Chondrocyte (in vitro differentiated cells): ENCODE measurements around the gene RNF213. TPM values are rescaled to one million over a fixed set of nuclear protein-coding genes. Genes with fewer than 3 reads are reported as not detected.
A peak's percentile ranks its signal among the peaks of the same experiment; 100 is the strongest.

ENCODE experiments used
- DNase-seq: peaks from one replicate; pipeline ENCODE4 v3.0.0; 2021; ENCODE audit warnings: mixed read lengths, low spot score
- H3K27ac Mint-ChIP-seq: one replicate; pipeline ENCODE4 v1.8.0; 2021; ENCODE audit warnings: mild to moderate bottlenecking, moderate library complexity, mixed read lengths; ENCODE audit not compliant: unreplicated experiment
- H3K27me3 Mint-ChIP-seq: 2 replicates; pipeline ENCODE4 v1.8.0; 2021; ENCODE audit warnings: low read depth, mixed read lengths
- H3K36me3 Mint-ChIP-seq: 2 replicates; pipeline ENCODE4 v1.8.0; 2021; ENCODE audit warnings: low read depth, mixed read lengths
- H3K4me1 Mint-ChIP-seq: 2 replicates; pipeline ENCODE4 v1.8.0; 2021; ENCODE audit warnings: low read depth, mild to moderate bottlenecking, mixed read lengths
- H3K4me3 Mint-ChIP-seq: one replicate; pipeline ENCODE4 v1.8.0; 2021; ENCODE audit warnings: mild to moderate bottlenecking, moderate library complexity, mixed read lengths; ENCODE audit not compliant: unreplicated experiment
- H3K9me3 Mint-ChIP-seq: 2 replicates; pipeline ENCODE4 v1.8.0; 2021; ENCODE audit warnings: low read depth, mixed read lengths
- CTCF ChIP-seq: fragments of 200-600 bp; sonication (generic); IDR thresholded peaks from 2 replicates; pipeline ENCODE4 v1.5.0; 2021; ENCODE audit warnings: antibody characterized with exemption, mild to moderate bottlenecking, moderate library complexity
- total RNA-seq: library from RNA; stranded (reverse); gene quantifications from 3 replicates; pipeline ENCODE4 v1.2.1, GENCODE V29; 2021

The RNF213 gene
- total RNA-seq, 1 donor from 2014 or later = 73.2 TPM

GRCh38 chr17:80219013-80219762 lies 41.5 kb upstream of the RNF213 start:
- TF ChIP-seq CTCF = no peak
- Mint-ChIP-seq H3K9me3 (no peaks in the 10 kb centered on the region), H3K36me3 (peaks cover 12% of the 10 kb centered on the region), H3K27me3 (no peaks in the 10 kb centered on the region), H3K4me3 (peak overlapping the region; percentile 89), H3K4me1 (peaks cover 19% of the 10 kb centered on the region), H3K27ac (peak overlapping the region; percentile 91)
- DNase-seq = no peak

GRCh38 chr17:80219763-80220053 lies 40.9 kb upstream of the RNF213 start:
- Mint-ChIP-seq H3K9me3 (no peaks in the 10 kb centered on the region), H3K27me3 (no peaks in the 10 kb centered on the region), H3K4me3 (peak overlapping the region; percentile 89), H3K36me3 (peaks cover 13% of the 10 kb centered on the region), H3K27ac (peak overlapping the region; percentile 91), H3K4me1 (peaks cover 19% of the 10 kb centered on the region)
- DNase-seq = no peak
- no peak for TF ChIP-seq CTCF

GRCh38 chr17:80220054-80220735 lies 40.5 kb upstream of the RNF213 start, which contains the start of the genes SGSH and SLC26A11:
TSS of gene SGSH (minus strand) at chr17:80220333. CDS start at chr17:80220313, 20 bp downstream.
TSS of gene SLC26A11 (plus strand) at chr17:80220427. CDS start at chr17:80221561, 1,134 bp downstream.
- H3K9me3 Mint-ChIP-seq = no peaks in the 10 kb centered on the region
- peak within 1 kb of the TSS; percentile 91 for H3K27ac Mint-ChIP-seq
- H3K4me3 Mint-ChIP-seq = peak within 1 kb of the TSS; percentile 89
- no peak for DNase-seq
- peaks cover 19% of the 10 kb centered on the region for H3K4me1 Mint-ChIP-seq
- TF ChIP-seq CTCF = peak; percentile 37
- H3K27me3 Mint-ChIP-seq = no peaks in the 10 kb centered on the region
- H3K36me3 Mint-ChIP-seq = peaks cover 13% of the 10 kb centered on the region

GRCh38 chr17:80220736-80221215 lies 39.9 kb upstream of the RNF213 start:
- TF ChIP-seq CTCF = no peak
- Mint-ChIP-seq H3K9me3 (no peaks in the 10 kb centered on the region), H3K36me3 (peaks cover 13% of the 10 kb centered on the region), H3K4me3 (peak overlapping the region; percentile 71), H3K4me1 (peaks cover 19% of the 10 kb centered on the region), H3K27ac (no peak overlapping the region), H3K27me3 (no peaks in the 10 kb centered on the region)
- no peak for DNase-seq

- TF ChIP-seq CTCF = no peak
- peak overlapping the region; percentile 71 for H3K4me3 Mint-ChIP-seq
- no peak overlapping the region for H3K27ac Mint-ChIP-seq
- no peaks in the 10 kb centered on the region for H3K27me3 Mint-ChIP-seq
- H3K36me3 Mint-ChIP-seq = peaks cover 9% of the 10 kb centered on the region
- H3K9me3 Mint-ChIP-seq = no peaks in the 10 kb centered on the region
- DNase-seq = no peak
- H3K4me1 Mint-ChIP-seq = peaks cover 19% of the 10 kb centered on the region
Measured at GRCh38 chr17:80221351-80222105, 39.1 kb upstream of the RNF213 start.
